Testis (tissue), 3 donors: ENCODE results near the gene UBE2O. TPM values are rescaled to one million over a fixed set of nuclear protein-coding genes. Genes with fewer than 3 reads are reported as not detected.

Experiments
- DNase-seq: peaks from one replicate; pipeline ENCODE4 v3.0.0-alpha.2; 2019
- H3K27ac ChIP-seq, 2 donors: fragments of 200-600 bp; sonication (generic); one replicate each; pipeline ENCODE4 v1.5.1; 2019
- H3K27me3 ChIP-seq: fragments of 200-600 bp; sonication (generic); one replicate; pipeline ENCODE4 v1.5.1; 2019
- H3K36me3 ChIP-seq: fragments of 200-600 bp; sonication (generic); one replicate; pipeline ENCODE4 v1.5.1; 2017; ENCODE audit warnings: low read depth; ENCODE audit errors: missing control alignments
- H3K4me1 ChIP-seq: fragments of 200-600 bp; sonication (generic); one replicate; pipeline ENCODE4 v1.5.1; 2019
- H3K4me3 ChIP-seq, 2 donors: fragments of 200-600 bp; sonication (generic); one replicate each; pipeline ENCODE4 v1.5.1; 2017 to 2019
- H3K9me3 ChIP-seq: fragments of 200-600 bp; sonication (generic); one replicate; pipeline ENCODE4 v1.5.1; 2017
- CTCF ChIP-seq, 3 experiments: fragments of 450-650 bp in 2 of 3; fragments of 200-600 bp in 1 of 3; sonication (generic) in 1 of 3; IDR thresholded peaks; one replicate each; pipeline ENCODE4 v1.5.1; 2016 to 2019; ENCODE audit warnings: antibody characterized with exemption in 3 of 3, mild to moderate bottlenecking in 2 of 3, moderate library complexity in 1 of 3
- POLR2A ChIP-seq: fragments of 450-650 bp; IDR thresholded peaks from one replicate; pipeline ENCODE4 v1.6.1; 2017; ENCODE audit warnings: antibody characterized with exemption, mild to moderate bottlenecking, moderate library complexity
- WGBS, 2 donors: methylation state at CpG; one replicate each; pipeline ENCODE4 v1.1.5; 2018; 5-methylcytosine and 5-hydroxymethylcytosine counted together
- intact Hi-C: fragments of 100-400 bp; cut with DNase I; formaldehyde crosslinking; loops from one replicate; pipeline ENCODE4 v1.15.1; 2023; ENCODE audit warnings: low total_unique reads
- polyA plus RNA-seq: library from polyadenylated mRNA; stranded (reverse); fragments of 350-450 nt; fragmentation: Illumina TruSeq; extraction: RNeasy Lipid Tissue Mini Kit (QIAGEN cat#74804); gene quantifications from one replicate; pipeline ENCODE4 v1.2.3, GENCODE V29; 2014; ENCODE audit warnings: low read depth, low replicate concordance; ENCODE audit not compliant: insufficient read depth
- total RNA-seq, 2 donors: library from RNA; depleted of rRNA; stranded (reverse); fragments of >200 nt; gene quantifications; one replicate each; pipeline ENCODE4 v1.2.3, GENCODE V29; 2016

Gene UBE2O
- total and polyA plus RNA-seq, 3 donors from 2014 or later: 40.6 to 58.0 (median 56.6) TPM

- TF ChIP-seq CTCF (IDR thresholded peaks at IDR 0.05): no peak
- no peak for TF ChIP-seq POLR2A
- DNase-seq: no peak
- intact Hi-C loops: no loop called here
- Histone ChIP-seq H3K36me3 (no peaks in the 10 kb centered on the region), H3K4me1 (peaks cover 13% of the 10 kb centered on the region), H3K27me3 (no peaks in the 10 kb centered on the region), H3K9me3 (no peaks in the 10 kb centered on the region), H3K27ac (no peak overlapping the region), H3K4me3 (no peak overlapping the region)
- 61 to 68% methylated on average over 9 to 10 of the region's 10 CpGs for WGBS, 2 donors
These were observed 32.5 kb downstream of the UBE2O start for GRCh38 chr17:76420356-76421043.

DNA sequence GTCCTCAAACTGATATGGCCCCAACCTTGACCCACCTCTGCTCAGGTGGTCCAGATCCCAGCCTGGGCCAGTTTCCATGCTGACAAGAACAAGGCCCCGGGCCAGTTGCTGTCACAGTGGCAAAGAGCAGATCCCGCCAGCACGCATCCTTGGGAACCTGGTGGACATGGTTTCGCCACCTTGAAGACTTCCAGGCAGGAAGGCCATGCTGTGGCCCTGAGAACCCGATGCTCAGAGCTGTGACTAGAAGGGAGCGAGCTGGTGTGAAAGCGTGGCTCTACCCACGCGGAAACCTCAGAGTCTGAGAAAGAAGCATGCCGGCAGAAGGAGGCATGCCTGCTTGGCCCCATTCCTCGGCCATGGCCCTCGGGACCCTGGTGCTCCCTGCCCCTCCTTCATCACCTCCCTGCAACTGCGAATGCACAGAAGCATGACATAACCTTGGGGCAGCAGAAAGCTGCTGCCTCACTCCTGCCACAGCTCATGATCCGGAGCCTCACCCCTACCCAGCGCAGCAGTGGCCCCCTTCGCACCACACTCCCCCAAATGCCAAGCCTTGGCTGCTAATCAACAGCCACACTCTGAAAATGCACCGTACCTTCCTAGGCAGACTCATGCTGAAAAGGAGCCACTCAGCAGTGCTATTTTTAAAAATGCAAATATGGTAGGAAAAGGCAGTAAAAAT lies 33.2 kb downstream of the UBE2O start:
- Histone ChIP-seq H3K4me3 (no peak overlapping the region), H3K36me3 (no peaks in the 10 kb centered on the region), H3K27me3 (no peaks in the 10 kb centered on the region), H3K4me1 (peaks cover 15% of the 10 kb centered on the region), H3K27ac (no peak overlapping the region), H3K9me3 (no peaks in the 10 kb centered on the region)
- no peak for DNase-seq
- intact Hi-C loops: no loop called here
- TF ChIP-seq POLR2A (no peak), CTCF (IDR thresholded peaks at IDR 0.05) (no peak)
- WGBS, 2 donors: 38 to 70% methylated on average over 8 to 16 of the region's 17 CpGs

- Histone ChIP-seq H3K4me1 (peaks cover 22% of the 10 kb centered on the region), H3K9me3 (no peaks in the 10 kb centered on the region), H3K27ac (no peak overlapping the region), H3K4me3 (no peak overlapping the region), H3K27me3 (no peaks in the 10 kb centered on the region), H3K36me3 (no peaks in the 10 kb centered on the region)
- 67 to 72% methylated on average over 11 of the region's 11 CpGs for WGBS, 2 donors
- DNase-seq: no peak
- no peak for TF ChIP-seq CTCF (IDR thresholded peaks at IDR 0.05)
- no peak for TF ChIP-seq POLR2A
- intact Hi-C loops: no loop called here
These were observed 35.3 kb downstream of the UBE2O start for GRCh38 chr17:76417499-76418143.

DNA sequence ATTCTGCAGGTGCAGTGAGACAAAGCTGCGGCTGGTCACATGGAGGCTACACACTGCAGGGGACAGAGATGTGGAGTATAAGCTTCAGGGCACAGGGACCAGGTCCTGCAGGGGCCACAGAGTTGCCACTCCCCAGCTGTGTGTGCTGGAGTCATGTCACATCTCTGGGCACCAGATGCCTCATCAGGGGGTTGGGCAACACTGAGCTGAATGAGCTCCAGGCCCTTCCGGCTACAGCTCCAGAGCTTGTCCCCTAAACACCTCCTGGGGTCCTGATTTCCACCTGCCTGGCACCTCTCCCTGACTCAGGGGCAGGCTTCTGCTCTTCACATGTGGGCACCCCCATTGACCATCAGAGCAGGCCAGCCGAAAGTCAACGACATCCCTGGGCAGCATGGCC lies 36.1 kb downstream of the UBE2O start:
- intact Hi-C loops: no loop called here
- Histone ChIP-seq H3K36me3 (no peaks in the 10 kb centered on the region), H3K4me3 (no peak overlapping the region), H3K9me3 (no peaks in the 10 kb centered on the region), H3K4me1 (peaks cover 22% of the 10 kb centered on the region), H3K27me3 (no peaks in the 10 kb centered on the region), H3K27ac (no peak overlapping the region)
- no peak for DNase-seq
- WGBS, 2 donors: 87 to 95% methylated on average over 4 of the region's 4 CpGs
- TF ChIP-seq POLR2A (no peak), CTCF (IDR thresholded peaks at IDR 0.05) (no peak)
